GM23338 (cell line): ENCODE data around the gene CAMTA1. TPM values are rescaled to one million over a fixed set of nuclear protein-coding genes. Genes with fewer than 3 reads are reported as not detected.

Experiments
- ATAC-seq: fragments of 200-7000 bp; cut with Tn5 transposase; 3 replicates; pipeline ENCODE4 v1.9.1; 2020
- DNase-seq: peaks from one replicate; pipeline ENCODE4 v3.0.0-alpha.2; 2015; ENCODE audit warnings: low spot score
- H2AFZ ChIP-seq: fragments of 200-600 bp; sonication (generic); 2 replicates; pipeline ENCODE4 v1.8.0; 2016; ENCODE audit warnings: antibody characterized with exemption, mild to moderate bottlenecking, moderate library complexity
- H3F3A ChIP-seq: fragments of 200-600 bp; sonication (generic); replicated peaks from 2 replicates; pipeline ENCODE4 v1.8.0; 2017; ENCODE audit warnings: antibody characterized with exemption, mixed run types, low read depth
- H3K27ac ChIP-seq: fragments of 200-600 bp; sonication (generic); 2 replicates; pipeline ENCODE4 v1.6.1; 2016; ENCODE audit warnings: low read depth
- H3K27me3 ChIP-seq: fragments of 200-600 bp; sonication (generic); 2 replicates; pipeline ENCODE4 v1.8.0; 2016; ENCODE audit warnings: mild to moderate bottlenecking, mixed run types, moderate library complexity; ENCODE audit not compliant: insufficient read depth
- H3K36me3 ChIP-seq: fragments of 200-600 bp; sonication (generic); 2 replicates; pipeline ENCODE4 v1.8.0; 2016; ENCODE audit warnings: mild to moderate bottlenecking; ENCODE audit not compliant: insufficient read depth
- H3K4me1 ChIP-seq: fragments of 200-600 bp; sonication (generic); 2 replicates; pipeline ENCODE4 v1.8.0; 2016; ENCODE audit warnings: mild to moderate bottlenecking, moderate library complexity; ENCODE audit not compliant: insufficient read depth
- H3K4me2 ChIP-seq: fragments of 200-600 bp; sonication (generic); 2 replicates; pipeline ENCODE4 v1.7.1; 2017; ENCODE audit warnings: mixed run types
- H3K4me3 ChIP-seq: fragments of 200-600 bp; sonication (generic); 2 replicates; pipeline ENCODE4 v1.6.1; 2016; ENCODE audit warnings: mixed run types
- H3K79me2 ChIP-seq: fragments of 200-600 bp; sonication (generic); replicated peaks from 2 replicates; pipeline ENCODE4 v1.8.0; 2017; ENCODE audit warnings: mild to moderate bottlenecking; ENCODE audit not compliant: insufficient read depth
- H3K9me2 ChIP-seq: fragments of 200-600 bp; sonication (generic); 2 replicates; pipeline ENCODE4 v1.8.0; 2017; ENCODE audit not compliant: insufficient read depth
- H4K20me1 ChIP-seq: fragments of 200-600 bp; sonication (generic); replicated peaks from 2 replicates; pipeline ENCODE4 v1.8.0; 2017; ENCODE audit warnings: mild to moderate bottlenecking; ENCODE audit not compliant: insufficient read depth
- H3K27ac Mint-ChIP-seq: 2 replicates; pipeline ENCODE4 v1.8.0; 2020; ENCODE audit warnings: inconsistent platforms, mild to moderate bottlenecking, moderate library complexity, mixed read lengths
- H3K27me3 Mint-ChIP-seq: 3 replicates; pipeline ENCODE4 v1.8.0; 2022; ENCODE audit warnings: low read depth, mild to moderate bottlenecking, moderate library complexity, mixed read lengths, inconsistent platforms; ENCODE audit not compliant: insufficient read depth, poor library complexity
- H3K36me3 Mint-ChIP-seq: 3 replicates; pipeline ENCODE4 v1.8.0; 2021; ENCODE audit warnings: low read depth, mild to moderate bottlenecking, inconsistent platforms, moderate library complexity, mixed read lengths
- H3K4me1 Mint-ChIP-seq: 3 replicates; pipeline ENCODE4 v1.8.0; 2020; ENCODE audit warnings: mild to moderate bottlenecking, inconsistent platforms, mixed read lengths
- H3K4me3 Mint-ChIP-seq: 3 replicates; pipeline ENCODE4 v1.8.0; 2021; ENCODE audit warnings: moderate library complexity, mild to moderate bottlenecking, inconsistent platforms, mixed read lengths
- H3K9me3 Mint-ChIP-seq: 3 replicates; pipeline ENCODE4 v1.8.0; 2020; ENCODE audit warnings: moderate library complexity, mild to moderate bottlenecking, inconsistent platforms, mixed read lengths
- CREB1 ChIP-seq: fragments of 250-450 bp; sonication (Bioruptor Pico); IDR thresholded peaks from 2 replicates; pipeline ENCODE4 v1.5.0; 2020; ENCODE audit warnings: low read depth, mild to moderate bottlenecking, moderate library complexity
- ETS1 ChIP-seq: IDR thresholded peaks from 2 replicates; pipeline ENCODE4 v1.6.1; 2016; ENCODE audit warnings: antibody characterized with exemption
- EZH2 ChIP-seq: fragments of 200-600 bp; sonication (generic); IDR thresholded peaks from one replicate; pipeline ENCODE4 v1.8.0; 2017; ENCODE audit warnings: antibody characterized with exemption, mild to moderate bottlenecking, low read depth; ENCODE audit not compliant: unreplicated experiment
- EZH2phosphoT487 ChIP-seq: fragments of 200-600 bp; sonication (generic); IDR thresholded peaks from one replicate; pipeline ENCODE4 v1.8.1; 2018; ENCODE audit warnings: antibody characterized with exemption; ENCODE audit not compliant: unreplicated experiment
- JUNB ChIP-seq: IDR thresholded peaks from one replicate; pipeline ENCODE4 v1.6.1; 2016; ENCODE audit warnings: antibody characterized with exemption; ENCODE audit not compliant: unreplicated experiment
- NANOG ChIP-seq: IDR thresholded peaks from 2 replicates; pipeline ENCODE4 v1.6.1; 2016; ENCODE audit warnings: antibody characterized with exemption, borderline replicate concordance
- POLR2AphosphoS5 ChIP-seq: IDR thresholded peaks from 2 replicates; pipeline ENCODE4 v1.6.1; 2016; ENCODE audit warnings: antibody characterized with exemption, low read depth
- STAT1 ChIP-seq: IDR thresholded peaks from one replicate; pipeline ENCODE4 v1.6.1; 2016; ENCODE audit warnings: antibody characterized with exemption; ENCODE audit not compliant: unreplicated experiment
- ZNF462 ChIP-seq: fragments of 250-450 bp; sonication (Bioruptor Pico); IDR thresholded peaks from 2 replicates; pipeline ENCODE4 v1.5.0; 2020; ENCODE audit warnings: mild to moderate bottlenecking, moderate library complexity
- polyA plus RNA-seq: library from polyadenylated mRNA; unstranded; fragments of >200 nt; fragmentation: Nextera tagmentation; extraction: Ambion mirVana; gene quantifications from 2 replicates; pipeline ENCODE4 v1.2.1, GENCODE V29; 2016
- total RNA-seq: library from RNA; depleted of rRNA; stranded (reverse); fragments of >200 nt; shearing (Covaris generic); gene quantifications from 2 replicates; pipeline ENCODE4 v1.2.3, GENCODE V29; 2014

Gene CAMTA1
- total and polyA plus RNA-seq, 2 experiments from 2014 or later = 115 to 519 TPM

GRCh38 chr1:7100479-7100878 lies 315.2 kb downstream of the CAMTA1 start:
- no peak overlapping the region for H3K4me3 Mint-ChIP-seq

GRCh38 chr1:7101187-7101586 lies 315.9 kb downstream of the CAMTA1 start:
- H2AFZ ChIP-seq = no peak overlapping the region
- H3K79me2 ChIP-seq = no peaks in the 10 kb centered on the region
- Mint-ChIP-seq H3K9me3 (no peaks in the 10 kb centered on the region), H3K4me1 (0 out of 3 replicates have a peak, but pooled peaks cover 3% of the 10 kb centered on the region), H3K4me3 (no peak overlapping the region), H3K27ac (no peak overlapping the region), H3K27me3 (peaks cover 6% of the 10 kb centered on the region), H3K36me3 (no peaks in the 10 kb centered on the region)
- H3K4me3 ChIP-seq = no peak overlapping the region
- H3K9me2 ChIP-seq = no peaks in the 10 kb centered on the region
- H3K27me3 ChIP-seq = no peaks in the 10 kb centered on the region
- H3K4me2 ChIP-seq = no peak overlapping the region
- ATAC-seq (no peak), DNase-seq (no peak)
- no peaks in the 10 kb centered on the region for H3K4me1 ChIP-seq
- H4K20me1 ChIP-seq = no peaks in the 10 kb centered on the region
- no peak overlapping the region for H3K27ac ChIP-seq
- H3F3A ChIP-seq = peaks cover 11% of the 10 kb centered on the region
- no peaks in the 10 kb centered on the region for H3K36me3 ChIP-seq
- TF ChIP-seq EZH2 = no peak
- TF ChIP-seq CREB1 (CRISPR knock-in tag) = no peak
- no peak for TF ChIP-seq ETS1
- TF ChIP-seq POLR2AphosphoS5 = no peak
- TF ChIP-seq ZNF462 (CRISPR knock-in tag) = no peak
- no peak for TF ChIP-seq STAT1
- TF ChIP-seq EZH2phosphoT487 = no peak
- TF ChIP-seq JUNB = no peak

More at GRCh38 chr1:7100479-7100878, 315.2 kb downstream of the CAMTA1 start:
- Histone ChIP-seq H3F3A (peaks cover 11% of the 10 kb centered on the region), H3K4me1 (no peaks in the 10 kb centered on the region), H3K79me2 (no peaks in the 10 kb centered on the region), H3K4me3 (no peak overlapping the region), H4K20me1 (no peaks in the 10 kb centered on the region), H3K4me2 (no peak overlapping the region), H3K27me3 (no peaks in the 10 kb centered on the region), H3K27ac (no peak overlapping the region), H2AFZ (no peak overlapping the region), H3K36me3 (no peaks in the 10 kb centered on the region), H3K9me2 (no peaks in the 10 kb centered on the region)
- DNase-seq (no peak), ATAC-seq (no peak)
- no peaks in the 10 kb centered on the region for H3K36me3 Mint-ChIP-seq
- H3K27me3 Mint-ChIP-seq = peaks cover 3% of the 10 kb centered on the region
- TF ChIP-seq CREB1 (CRISPR knock-in tag) (no peak), ETS1 (no peak), JUNB (no peak), NANOG (no peak)
- no peaks in the 10 kb centered on the region for H3K9me3 Mint-ChIP-seq
- no peak overlapping the region for H3K27ac Mint-ChIP-seq
- H3K4me1 Mint-ChIP-seq = 0 out of 3 replicates have a peak, but pooled peaks cover 3% of the 10 kb centered on the region
